ENCODE measurements around the gene FRS3. TPM values are rescaled to one million over a fixed set of nuclear protein-coding genes. Genes with fewer than 3 reads are reported as not detected.

Gene FRS3
- total and polyA plus RNA-seq, 9 of the 15 experiments (the other 6 are each of a cell fraction or from before 2014, with no cell fraction given), result 0.03 to 3.7 (median 1.6) TPM

GRCh38 chr6:41747256-41748101 lies 32.2 kb downstream of the FRS3 start, which contains the start of gene PGC (continued):
- TF ChIP-seq MLLT1 (IDR thresholded peaks at IDR 0.05) (no peak), FOXA3 (CRISPR knock-in tag; conservative IDR thresholded peaks at IDR 0.05 in 1 of 2, IDR thresholded peaks at IDR 0.05 in 1 of 2) (peak; percentile 6 to 92; a peak in 2 of 4 replicates), ZNF124 (CRISPR knock-in tag; IDR thresholded peaks at IDR 0.05) (no peak), ZNF644 (tag; IDR thresholded peaks at IDR 0.05; ENCODE audit: low read depth) (peak; percentile 37; the same call in 1 of the 2 replicates), CBX2 (IDR thresholded peaks at IDR 0.05; ENCODE audit: insufficient read depth, low read length, poor library complexity, severe bottlenecking) (no peak), DACH1 (IDR thresholded peaks at IDR 0.05; ENCODE audit: partially characterized antibody) (no peak), RBM22 (IDR thresholded peaks at IDR 0.05; ENCODE audit: low read depth, low read length, poor library complexity, severe bottlenecking) (no peak), RERE (CRISPR knock-in tag; IDR thresholded peaks at IDR 0.05; ENCODE audit: borderline replicate concordance) (no peak), FOXM1 (IDR thresholded peaks at IDR 0.05; ENCODE audit: low read depth) (peak; percentile 44; the same call in 1 of the 2 replicates), FOXM1 (CRISPR knock-in tag; IDR thresholded peaks at IDR 0.05; ENCODE audit: low read depth) (no peak), FOXP1 (CRISPR knock-in tag; IDR thresholded peaks at IDR 0.05) (0 out of 2 replicates have a peak, but pooled peaks have one; percentile 53), ZNF224 (CRISPR knock-in tag; IDR thresholded peaks at IDR 0.05) (no peak), SIX5 (IDR thresholded peaks at IDR 0.05; ENCODE audit: borderline replicate concordance in 1 of 2, insufficient read depth in 1 of 2, low read depth in 1 of 2, low read length in 2 of 2) (no peak)
- TF ChIP-seq, protein P1, sequence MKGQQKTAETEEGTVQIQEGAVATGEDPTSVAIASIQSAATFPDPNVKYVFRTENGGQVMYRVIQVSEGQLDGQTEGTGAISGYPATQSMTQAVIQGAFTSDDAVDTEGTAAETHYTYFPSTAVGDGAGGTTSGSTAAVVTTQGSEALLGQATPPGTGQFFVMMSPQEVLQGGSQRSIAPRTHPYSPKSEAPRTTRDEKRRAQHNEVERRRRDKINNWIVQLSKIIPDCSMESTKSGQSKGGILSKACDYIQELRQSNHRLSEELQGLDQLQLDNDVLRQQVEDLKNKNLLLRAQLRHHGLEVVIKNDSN (CRISPR knock-in tag; IDR thresholded peaks at IDR 0.05), result no peak
- TF ChIP-seq, protein P2, sequence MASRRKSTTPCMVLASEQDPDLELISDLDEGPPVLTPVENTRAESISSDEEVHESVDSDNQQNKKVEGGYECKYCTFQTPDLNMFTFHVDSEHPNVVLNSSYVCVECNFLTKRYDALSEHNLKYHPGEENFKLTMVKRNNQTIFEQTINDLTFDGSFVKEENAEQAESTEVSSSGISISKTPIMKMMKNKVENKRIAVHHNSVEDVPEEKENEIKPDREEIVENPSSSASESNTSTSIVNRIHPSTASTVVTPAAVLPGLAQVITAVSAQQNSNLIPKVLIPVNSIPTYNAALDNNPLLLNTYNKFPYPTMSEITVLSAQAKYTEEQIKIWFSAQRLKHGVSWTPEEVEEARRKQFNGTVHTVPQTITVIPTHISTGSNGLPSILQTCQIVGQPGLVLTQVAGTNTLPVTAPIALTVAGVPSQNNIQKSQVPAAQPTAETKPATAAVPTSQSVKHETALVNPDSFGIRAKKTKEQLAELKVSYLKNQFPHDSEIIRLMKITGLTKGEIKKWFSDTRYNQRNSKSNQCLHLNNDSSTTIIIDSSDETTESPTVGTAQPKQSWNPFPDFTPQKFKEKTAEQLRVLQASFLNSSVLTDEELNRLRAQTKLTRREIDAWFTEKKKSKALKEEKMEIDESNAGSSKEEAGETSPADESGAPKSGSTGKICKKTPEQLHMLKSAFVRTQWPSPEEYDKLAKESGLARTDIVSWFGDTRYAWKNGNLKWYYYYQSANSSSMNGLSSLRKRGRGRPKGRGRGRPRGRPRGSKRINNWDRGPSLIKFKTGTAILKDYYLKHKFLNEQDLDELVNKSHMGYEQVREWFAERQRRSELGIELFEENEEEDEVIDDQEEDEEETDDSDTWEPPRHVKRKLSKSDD (conservative IDR thresholded peaks at IDR 0.05; ENCODE audit: low read length), result no peak

Measured in K562 (cell line).